Measurements from ENCODE around the gene MGRN1. TPM values are rescaled to one million over a fixed set of nuclear protein-coding genes. Genes with fewer than 3 reads are reported as not detected.

Gene MGRN1
- total and polyA plus RNA-seq, 2 of the 13 experiments (the other 11 are each of a cell fraction or from before 2014, with no cell fraction given) = 11.9 to 12.6 TPM

GRCh38 chr16:4688674-4689045, 64.0 kb downstream of the MGRN1 start:
- no peak for DNase-seq (ENCODE audit: low spot score)
- H3K4me3 ChIP-seq (replicated peaks in 1 of 3; ENCODE audit: insufficient read depth in 1 of 3, low read depth in 2 of 3, low read length in 3 of 3) = no peak overlapping the region
- peaks cover 14% of the 10 kb centered on the region for H3K4me1 ChIP-seq (ENCODE audit: insufficient read depth, low read length)
- no peak overlapping the region for H3K4me2 ChIP-seq (ENCODE audit: low read depth, low read length)
- CTCF ChIA-PET (ENCODE audit: low intra/inter-chr PET ratio, low total read pairs) = no interaction called here
- no peak for FAIRE-seq
- POLR2A ChIA-PET = no interaction called here
- BruUV-seq (replicated peaks) = no TSS peak
- intact Hi-C loops (cut with micrococcal nuclease; ENCODE audit: unreplicated experiment) (no loop called here), in situ Hi-C loops (cut with HindIII; ENCODE audit: extremely low pct_ligation_motif_present, low pct_unique_long_range_greater_than_20kb) (no loop called here)
- no peaks in the 10 kb centered on the region for H3K27me3 ChIP-seq (ENCODE audit: control insufficient read depth in 1 of 2, insufficient read depth in 2 of 2, low read length in 2 of 2)
- no peak overlapping the region for H3K27ac ChIP-seq (ENCODE audit: extremely low read length, insufficient read depth, low read length)
- no peaks in the 10 kb centered on the region for H3K9me3 ChIP-seq (ENCODE audit: low read length)
- H2AFZ ChIP-seq (ENCODE audit: low read length) = no peak overlapping the region
- H3K36me3 ChIP-seq (replicated peaks in 1 of 2; ENCODE audit: control insufficient read depth in 1 of 2, insufficient read depth in 2 of 2, low read length in 2 of 2) = peaks cover 20 to 30% of the 10 kb centered on the region in 2 experiments; a peak in 4 of 5 replicates
- ATAC-seq = no peak
- 98% methylated on average over 13 of the region's 22 CpGs for WGBS (ENCODE audit: low lambda C conversion rate)
- H3K79me2 ChIP-seq (ENCODE audit: insufficient read depth, low read length) = no peaks in the 10 kb centered on the region
- no peak overlapping the region for H3K9ac ChIP-seq (ENCODE audit: insufficient read depth, low read depth, low read length)
- no peaks in the 10 kb centered on the region for H4K20me1 ChIP-seq (ENCODE audit: insufficient read depth, low read length)
- TF ChIP-seq ZFP36L2 (CRISPR knock-in tag; IDR thresholded peaks at IDR 0.05) (no peak), NCOA5 (CRISPR knock-in tag; IDR thresholded peaks at IDR 0.05) (no peak), RNF219 (CRISPR knock-in tag; IDR thresholded peaks at IDR 0.05) (no peak), ZNF781 (CRISPR knock-in tag; IDR thresholded peaks at IDR 0.05; ENCODE audit: borderline replicate concordance, not compliant biosample characterization) (no peak), ZNF770 (CRISPR knock-in tag; IDR thresholded peaks at IDR 0.05) (no peak), CSRNP1 (CRISPR knock-in tag; IDR thresholded peaks at IDR 0.05) (no peak), HOXA5 (CRISPR knock-in tag; IDR thresholded peaks at IDR 0.05) (no peak), KDM4B (CRISPR knock-in tag; IDR thresholded peaks at IDR 0.05) (no peak), ZNF609 (CRISPR knock-in tag; IDR thresholded peaks at IDR 0.05; ENCODE audit: borderline replicate concordance) (no peak), PBX3 (CRISPR knock-in tag; IDR thresholded peaks at IDR 0.05; ENCODE audit: borderline replicate concordance) (no peak), HIVEP1 (CRISPR knock-in tag; IDR thresholded peaks at IDR 0.05) (no peak), ZNF317 (CRISPR knock-in tag; IDR thresholded peaks at IDR 0.05) (no peak), SRSF1 (optimal IDR thresholded peaks at IDR 0.05; ENCODE audit: low read depth, low read length) (no peak)

All from HepG2 (cell line).